ENCODE results near the gene OR2T34.

DNA sequence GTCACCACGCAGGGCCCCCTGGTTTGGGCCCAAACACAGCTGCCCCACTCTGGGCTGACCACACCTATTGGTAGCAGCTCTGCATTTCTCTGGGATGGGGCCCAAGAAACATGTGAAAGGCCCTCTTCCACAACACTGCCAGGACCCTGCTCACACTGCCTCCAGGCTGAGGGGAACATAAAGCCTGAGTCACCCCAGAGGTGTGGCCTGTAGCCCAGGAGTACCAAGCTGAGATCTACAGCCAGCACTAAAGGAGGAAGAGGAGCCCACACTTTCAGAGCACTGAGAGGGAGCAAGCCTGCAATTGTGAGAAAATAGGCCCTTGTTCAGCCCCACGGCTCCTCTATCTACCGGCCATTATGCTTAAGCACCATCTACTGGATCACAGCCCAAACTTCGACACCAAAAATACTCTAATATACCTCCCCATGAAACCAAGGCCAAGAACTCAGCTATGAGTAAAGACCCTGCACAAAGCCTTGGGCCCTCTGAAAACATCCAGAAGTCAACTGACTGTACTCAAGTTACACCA lies 37.4 kb upstream of the OR2T34 start:
- TF ChIP-seq, protein P1, sequence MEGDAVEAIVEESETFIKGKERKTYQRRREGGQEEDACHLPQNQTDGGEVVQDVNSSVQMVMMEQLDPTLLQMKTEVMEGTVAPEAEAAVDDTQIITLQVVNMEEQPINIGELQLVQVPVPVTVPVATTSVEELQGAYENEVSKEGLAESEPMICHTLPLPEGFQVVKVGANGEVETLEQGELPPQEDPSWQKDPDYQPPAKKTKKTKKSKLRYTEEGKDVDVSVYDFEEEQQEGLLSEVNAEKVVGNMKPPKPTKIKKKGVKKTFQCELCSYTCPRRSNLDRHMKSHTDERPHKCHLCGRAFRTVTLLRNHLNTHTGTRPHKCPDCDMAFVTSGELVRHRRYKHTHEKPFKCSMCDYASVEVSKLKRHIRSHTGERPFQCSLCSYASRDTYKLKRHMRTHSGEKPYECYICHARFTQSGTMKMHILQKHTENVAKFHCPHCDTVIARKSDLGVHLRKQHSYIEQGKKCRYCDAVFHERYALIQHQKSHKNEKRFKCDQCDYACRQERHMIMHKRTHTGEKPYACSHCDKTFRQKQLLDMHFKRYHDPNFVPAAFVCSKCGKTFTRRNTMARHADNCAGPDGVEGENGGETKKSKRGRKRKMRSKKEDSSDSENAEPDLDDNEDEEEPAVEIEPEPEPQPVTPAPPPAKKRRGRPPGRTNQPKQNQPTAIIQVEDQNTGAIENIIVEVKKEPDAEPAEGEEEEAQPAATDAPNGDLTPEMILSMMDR (IDR thresholded peaks at IDR 0.05): no peak
- TF ChIP-seq EP300 (IDR thresholded peaks at IDR 0.05): no peak

Measured in upper lobe of left lung (tissue), 4 donors.